ENCODE measurements around the gene TTLL10. TPM values are rescaled to one million over a fixed set of nuclear protein-coding genes. Genes with fewer than 3 reads are reported as not detected.

Gene TTLL10
- total RNA-seq, 2 experiments from 2014 or later, result not detected

DNA sequence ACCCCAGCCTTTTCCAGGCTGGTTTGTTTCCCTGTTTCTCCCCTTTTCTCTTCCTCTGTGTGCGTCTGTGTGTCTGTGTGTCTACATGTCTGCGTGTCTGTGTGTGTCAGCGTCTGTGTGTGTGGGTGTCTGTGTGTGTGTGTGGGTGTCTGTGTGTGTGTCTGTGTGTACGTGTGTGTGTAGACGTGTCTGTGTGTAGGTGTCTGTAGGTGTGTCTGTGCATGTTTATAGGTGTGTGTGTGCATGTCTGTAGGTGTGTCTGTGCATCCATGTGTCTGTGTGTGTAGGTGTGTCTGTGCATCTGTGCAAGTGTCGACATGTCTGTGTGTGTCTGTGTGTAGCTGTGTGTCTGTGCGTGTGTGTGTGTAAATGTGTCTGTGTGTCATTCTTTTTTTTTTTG, 3.3 kb downstream of the TTLL10 start:
- H3K36me3 Mint-ChIP-seq (ENCODE audit: low read depth), result no peaks in the 10 kb centered on the region
- no peak for ATAC-seq
- H3K27ac Mint-ChIP-seq, result no peak overlapping the region
- TF ChIP-seq, protein P1, sequence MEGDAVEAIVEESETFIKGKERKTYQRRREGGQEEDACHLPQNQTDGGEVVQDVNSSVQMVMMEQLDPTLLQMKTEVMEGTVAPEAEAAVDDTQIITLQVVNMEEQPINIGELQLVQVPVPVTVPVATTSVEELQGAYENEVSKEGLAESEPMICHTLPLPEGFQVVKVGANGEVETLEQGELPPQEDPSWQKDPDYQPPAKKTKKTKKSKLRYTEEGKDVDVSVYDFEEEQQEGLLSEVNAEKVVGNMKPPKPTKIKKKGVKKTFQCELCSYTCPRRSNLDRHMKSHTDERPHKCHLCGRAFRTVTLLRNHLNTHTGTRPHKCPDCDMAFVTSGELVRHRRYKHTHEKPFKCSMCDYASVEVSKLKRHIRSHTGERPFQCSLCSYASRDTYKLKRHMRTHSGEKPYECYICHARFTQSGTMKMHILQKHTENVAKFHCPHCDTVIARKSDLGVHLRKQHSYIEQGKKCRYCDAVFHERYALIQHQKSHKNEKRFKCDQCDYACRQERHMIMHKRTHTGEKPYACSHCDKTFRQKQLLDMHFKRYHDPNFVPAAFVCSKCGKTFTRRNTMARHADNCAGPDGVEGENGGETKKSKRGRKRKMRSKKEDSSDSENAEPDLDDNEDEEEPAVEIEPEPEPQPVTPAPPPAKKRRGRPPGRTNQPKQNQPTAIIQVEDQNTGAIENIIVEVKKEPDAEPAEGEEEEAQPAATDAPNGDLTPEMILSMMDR (IDR thresholded peaks at IDR 0.05), result no peak
- H3K4me3 Mint-ChIP-seq, result no peak overlapping the region
- DNase-seq, result no peak
- intact Hi-C loops (cut with micrococcal nuclease), result no loop called here
- H3K9me3 Mint-ChIP-seq, result no peaks in the 10 kb centered on the region
- ChIA-PET CTCF (no interaction called here), POLR2A (no interaction called here)
- peaks cover 6% of the 10 kb centered on the region for H3K27me3 Mint-ChIP-seq
- peaks cover 23% of the 10 kb centered on the region for H3K4me1 Mint-ChIP-seq (ENCODE audit: low read depth)

DNA sequence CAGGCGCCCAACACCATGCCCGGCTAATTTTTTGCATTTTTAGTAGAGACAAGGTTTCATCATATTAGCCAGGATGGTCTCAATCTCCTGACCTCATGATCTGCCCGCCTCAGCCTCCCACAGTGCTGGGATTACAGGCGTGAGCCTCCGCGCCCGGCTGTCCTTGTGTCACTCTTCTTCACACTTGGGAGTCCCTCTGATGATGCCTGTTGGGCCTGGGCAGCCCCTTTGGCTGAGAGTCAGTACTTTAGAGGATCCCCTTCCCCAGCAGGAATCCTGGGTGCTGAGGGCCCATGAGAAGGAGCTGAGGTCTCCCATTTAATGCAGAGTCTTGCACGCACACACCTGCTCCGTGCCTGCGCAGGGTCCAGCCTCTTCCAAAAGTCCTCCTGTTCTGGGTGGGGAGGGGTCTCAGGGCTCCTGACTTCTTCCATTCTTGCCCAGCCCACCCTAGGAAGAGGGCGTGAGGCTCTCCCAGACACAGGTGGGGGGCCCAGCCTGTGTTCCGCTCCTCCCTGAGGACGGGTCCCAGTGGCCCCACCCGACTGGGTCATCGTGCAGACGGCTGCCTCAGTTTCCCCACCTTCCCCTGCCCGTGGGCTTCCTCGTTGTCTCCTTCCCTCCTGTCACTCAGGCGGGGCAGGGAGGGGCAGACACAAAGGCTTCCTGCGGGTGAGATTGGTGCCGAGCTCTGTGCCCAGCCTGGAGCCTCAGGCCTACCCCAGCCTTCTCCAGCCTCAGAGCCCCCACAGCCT, 3.9 kb downstream of the TTLL10 start:
- ATAC-seq (no peak), DNase-seq (no peak)
- TF ChIP-seq, protein P1 (IDR thresholded peaks at IDR 0.05), result no peak
- no peaks in the 10 kb centered on the region for H3K9me3 Mint-ChIP-seq
- no peak overlapping the region for H3K4me3 Mint-ChIP-seq
- ChIA-PET CTCF (no interaction called here), POLR2A (no interaction called here)
- H3K27me3 Mint-ChIP-seq, result peaks cover 6% of the 10 kb centered on the region
- peaks cover 18% of the 10 kb centered on the region for H3K4me1 Mint-ChIP-seq (ENCODE audit: low read depth)
- H3K36me3 Mint-ChIP-seq (ENCODE audit: low read depth), result no peaks in the 10 kb centered on the region
- H3K27ac Mint-ChIP-seq, result no peak overlapping the region
- intact Hi-C loops (cut with micrococcal nuclease), result no loop called here

DNA sequence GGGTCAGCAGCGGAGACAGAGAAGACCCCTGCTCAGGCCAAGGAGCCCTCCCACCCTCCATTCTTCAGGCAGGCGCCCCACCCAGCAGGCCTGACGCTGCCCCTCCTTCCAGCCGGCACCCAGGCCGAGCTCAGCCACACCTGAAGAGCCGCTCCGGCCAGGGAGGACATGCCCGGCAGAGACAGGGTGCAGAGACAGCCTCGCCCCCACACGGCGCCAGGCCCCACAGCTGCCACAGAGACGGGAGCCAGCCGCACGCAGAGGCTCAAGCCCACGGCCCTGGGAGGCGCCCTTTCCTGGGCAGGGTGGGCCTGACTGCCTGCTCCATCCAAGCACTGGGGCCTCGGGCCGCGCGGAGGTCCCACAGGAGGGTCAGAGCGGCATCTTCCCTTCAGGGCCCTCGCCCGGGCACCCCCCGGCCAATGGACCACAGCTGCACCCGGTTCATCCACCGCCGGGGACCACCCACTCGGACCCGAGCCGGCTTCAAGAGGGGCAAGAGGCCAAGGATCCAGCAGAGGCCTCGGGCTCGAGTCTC, 5.2 kb downstream of the TTLL10 start:
- Mint-ChIP-seq H3K4me1 (ENCODE audit: low read depth) (peaks cover 11% of the 10 kb centered on the region), H3K27me3 (peaks cover 6% of the 10 kb centered on the region), H3K4me3 (no peak overlapping the region), H3K27ac (no peak overlapping the region), H3K36me3 (ENCODE audit: low read depth) (no peaks in the 10 kb centered on the region), H3K9me3 (no peaks in the 10 kb centered on the region)
- intact Hi-C loops (cut with micrococcal nuclease), result no loop called here
- DNase-seq, result no peak
- POLR2A ChIA-PET, result interaction anchor here (1.2 kb wide), 1 partner anchor 16 kb away, joined by 4 read pairs; no protein-coding TSS in a partner anchor
- TF ChIP-seq, protein P1 (IDR thresholded peaks at IDR 0.05), result no peak
- ATAC-seq, result no peak
- CTCF ChIA-PET, result interaction anchor here (1.2 kb wide), 1 partner anchor 16 kb away, joined by 3 read pairs; no protein-coding TSS in a partner anchor

DNA sequence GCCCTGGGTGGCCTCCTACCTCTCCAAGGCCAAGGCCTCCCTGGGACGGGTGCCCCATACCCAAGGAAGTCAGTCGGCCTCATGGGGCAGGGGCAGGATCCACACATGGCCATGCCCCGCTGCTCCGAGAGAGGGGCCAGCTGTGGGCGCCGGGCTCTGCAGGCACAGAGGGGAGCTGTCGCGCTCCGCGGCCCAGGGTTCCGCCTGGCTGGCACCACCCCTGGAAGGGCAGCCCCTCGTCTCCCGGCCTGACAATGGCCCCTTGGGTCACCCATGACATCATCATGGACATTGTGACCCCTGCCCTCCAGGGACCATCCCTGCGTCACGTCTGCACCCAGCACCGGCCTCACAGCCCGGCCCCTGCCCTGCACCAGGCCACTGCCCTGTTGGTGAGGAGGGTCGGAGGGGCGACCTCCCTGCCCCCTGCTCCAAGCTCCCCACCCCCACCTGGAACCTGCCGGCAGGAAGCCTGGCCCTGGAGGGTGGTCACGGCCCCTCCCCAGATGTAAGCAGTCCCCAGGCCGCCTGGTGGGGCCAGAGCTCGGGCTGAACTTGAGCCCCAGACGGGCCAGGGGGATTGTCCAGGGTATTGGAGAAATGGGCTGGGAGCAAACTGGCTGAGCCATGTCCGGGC, 5.8 kb downstream of the TTLL10 start:
- ChIA-PET CTCF (interaction anchor here (1.1 to 1.2 kb wide), 2 partner anchors 15 to 57 kb away, joined by 3 read pairs; no protein-coding TSS in a partner anchor), POLR2A (interaction anchor here (1.2 kb wide), 1 partner anchor 15 kb away, joined by 4 read pairs; no protein-coding TSS in a partner anchor)
- Mint-ChIP-seq H3K4me1 (ENCODE audit: low read depth) (peaks cover 7% of the 10 kb centered on the region), H3K4me3 (no peak overlapping the region), H3K36me3 (ENCODE audit: low read depth) (no peaks in the 10 kb centered on the region), H3K27ac (no peak overlapping the region), H3K27me3 (peaks cover 6% of the 10 kb centered on the region), H3K9me3 (no peaks in the 10 kb centered on the region)
- intact Hi-C loops (cut with micrococcal nuclease), result no loop called here
- ATAC-seq, result no peak
- no peak for DNase-seq
- TF ChIP-seq, protein P1 (IDR thresholded peaks at IDR 0.05), result no peak

Measured in activated CD8-positive, alpha-beta T cell treated with anti-CD3 and anti-CD28 coated beads for 36 hours (primary cell).